Thyroid gland (tissue), 4 donors: Measurements from ENCODE around the gene SLC35E2B.

ENCODE experiments used
- CTCF ChIP-seq, 6 experiments: fragments of 200-600 bp in 3 of 6; fragments of 450-650 bp in 3 of 6; sonication (generic) in 3 of 6; IDR thresholded peaks; one replicate each; pipeline ENCODE4 v1.5.1; 2016 to 2019; ENCODE audit warnings: antibody characterized with exemption in 6 of 6, mild to moderate bottlenecking in 2 of 6, inconsistent platforms in 1 of 6, moderate library complexity in 1 of 6
- POLR2A ChIP-seq, 2 donors: fragments of 450-650 bp; IDR thresholded peaks; one replicate each; pipeline ENCODE4 v1.6.1; 2017; ENCODE audit warnings: antibody characterized with exemption in 2 of 2, mild to moderate bottlenecking in 2 of 2, moderate library complexity in 1 of 2

DNA sequence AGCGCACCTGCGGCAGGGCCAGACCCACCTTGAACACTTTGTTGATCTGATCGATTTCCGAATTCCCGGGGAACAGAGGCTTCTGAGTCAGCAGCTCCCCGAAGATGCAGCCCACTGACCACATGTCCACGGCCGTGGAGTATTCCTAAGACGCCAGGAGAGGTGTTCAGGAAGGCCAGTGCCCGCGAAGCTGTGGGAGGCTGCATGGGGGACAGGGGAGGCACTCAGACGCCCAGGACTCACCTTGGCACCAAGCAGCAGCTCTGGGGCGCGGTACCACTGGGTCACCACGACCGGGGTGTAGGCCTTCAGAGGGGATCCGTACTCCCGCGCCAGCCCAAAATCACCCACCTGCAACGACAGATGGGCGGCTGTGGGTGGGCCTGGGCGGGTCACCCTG is 11.2 kb upstream of the SLC35E2B start:
- TF ChIP-seq POLR2A (IDR thresholded peaks at IDR 0.05) (no peak), CTCF (IDR thresholded peaks at IDR 0.05) (no peak)
